NB4 (cell line): Measurements from ENCODE around the gene DAPK3.

ENCODE experiments used
- DNase-seq: peaks from one replicate; pipeline ENCODE4 v3.0.0; 2010; ENCODE audit warnings: low read depth
- H3K4me3 ChIP-seq: one replicate; pipeline ENCODE4 v1.5.1; 2011; ENCODE audit warnings: mild to moderate bottlenecking, low read depth, low read length, moderate library complexity
- MYC ChIP-seq: IDR thresholded peaks from 2 replicates; pipeline ENCODE4 v1.6.1; 2011; ENCODE audit warnings: low read depth, low read length
- POLR2A ChIP-seq: IDR thresholded peaks from 2 replicates; pipeline ENCODE4 v1.6.1; 2011; ENCODE audit warnings: mild to moderate bottlenecking; ENCODE audit not compliant: insufficient read length; ENCODE audit errors: extremely low read depth
- TF ChIP-seq, protein P1 (sequence below): IDR thresholded peaks from 2 replicates; pipeline ENCODE4 v1.6.1; 2011; ENCODE audit warnings: low read depth, low read length
- TF ChIP-seq, protein P2 (sequence below): IDR thresholded peaks from one replicate; pipeline ENCODE4 v1.5.1; 2012; ENCODE audit warnings: low read depth, low read length

Gene DAPK3

DNA sequence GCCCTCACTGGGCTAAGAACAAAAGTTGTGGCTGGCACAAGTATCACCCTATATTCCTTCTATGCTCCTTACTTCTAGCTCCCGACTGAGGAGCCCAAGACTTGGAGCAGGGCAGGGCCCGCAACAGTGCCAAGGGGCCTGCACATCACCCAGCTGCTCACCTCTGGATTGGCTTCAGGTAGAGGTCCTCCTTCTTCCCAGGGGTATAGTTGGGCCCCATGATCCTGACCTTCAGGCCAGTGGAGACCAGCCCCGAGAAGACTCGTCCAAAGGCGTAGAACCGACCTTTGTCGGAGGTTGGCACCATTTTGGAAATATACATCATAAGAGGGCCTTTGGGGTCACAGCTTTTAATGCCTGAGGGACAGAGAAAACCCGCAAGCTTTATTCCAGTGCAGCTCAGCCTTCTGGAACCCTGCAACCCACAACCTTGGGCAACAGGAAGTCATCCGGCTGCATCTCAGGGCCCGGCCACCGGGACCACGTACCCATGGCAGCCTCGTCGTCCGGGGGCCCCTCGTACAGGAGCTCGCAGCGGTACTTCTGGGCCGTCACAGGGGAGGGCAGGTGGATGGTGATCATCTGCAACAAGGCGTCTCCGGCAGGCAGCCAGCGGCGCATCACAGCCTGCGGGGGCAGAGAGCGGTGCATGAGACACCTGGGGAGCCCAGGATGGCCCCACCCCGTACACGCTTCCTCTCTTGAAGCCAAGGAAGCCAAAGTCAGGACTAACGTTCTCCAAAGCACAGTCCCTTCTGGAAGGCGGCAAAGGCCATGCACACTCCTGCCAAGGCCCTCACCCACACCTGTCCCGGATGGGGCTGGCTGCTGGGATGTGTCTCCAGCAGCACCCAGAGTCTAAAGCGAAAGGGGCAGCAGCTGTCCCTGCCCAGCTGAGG is 9.7 kb upstream of the DAPK3 start:
- H3K4me3 ChIP-seq, result no peak overlapping the region
- TF ChIP-seq, protein P1, sequence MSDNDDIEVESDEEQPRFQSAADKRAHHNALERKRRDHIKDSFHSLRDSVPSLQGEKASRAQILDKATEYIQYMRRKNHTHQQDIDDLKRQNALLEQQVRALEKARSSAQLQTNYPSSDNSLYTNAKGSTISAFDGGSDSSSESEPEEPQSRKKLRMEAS, result no peak
- TF ChIP-seq, protein P2, sequence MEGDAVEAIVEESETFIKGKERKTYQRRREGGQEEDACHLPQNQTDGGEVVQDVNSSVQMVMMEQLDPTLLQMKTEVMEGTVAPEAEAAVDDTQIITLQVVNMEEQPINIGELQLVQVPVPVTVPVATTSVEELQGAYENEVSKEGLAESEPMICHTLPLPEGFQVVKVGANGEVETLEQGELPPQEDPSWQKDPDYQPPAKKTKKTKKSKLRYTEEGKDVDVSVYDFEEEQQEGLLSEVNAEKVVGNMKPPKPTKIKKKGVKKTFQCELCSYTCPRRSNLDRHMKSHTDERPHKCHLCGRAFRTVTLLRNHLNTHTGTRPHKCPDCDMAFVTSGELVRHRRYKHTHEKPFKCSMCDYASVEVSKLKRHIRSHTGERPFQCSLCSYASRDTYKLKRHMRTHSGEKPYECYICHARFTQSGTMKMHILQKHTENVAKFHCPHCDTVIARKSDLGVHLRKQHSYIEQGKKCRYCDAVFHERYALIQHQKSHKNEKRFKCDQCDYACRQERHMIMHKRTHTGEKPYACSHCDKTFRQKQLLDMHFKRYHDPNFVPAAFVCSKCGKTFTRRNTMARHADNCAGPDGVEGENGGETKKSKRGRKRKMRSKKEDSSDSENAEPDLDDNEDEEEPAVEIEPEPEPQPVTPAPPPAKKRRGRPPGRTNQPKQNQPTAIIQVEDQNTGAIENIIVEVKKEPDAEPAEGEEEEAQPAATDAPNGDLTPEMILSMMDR, result no peak
- TF ChIP-seq MYC (no peak), POLR2A (no peak)
- no peak for DNase-seq

GRCh38 chr19:3979674-3980352 is 8.9 kb upstream of the DAPK3 start:
- peak; percentile 5 for DNase-seq
- TF ChIP-seq POLR2A, result peak; percentile 22
- TF ChIP-seq, protein P1, result no peak
- H3K4me3 ChIP-seq, result no peak overlapping the region

GRCh38 chr19:3979289-3979673 is 8.4 kb upstream of the DAPK3 start:
- DNase-seq, result no peak
- no peak for TF ChIP-seq MYC
- no peak for TF ChIP-seq POLR2A
- TF ChIP-seq, protein P1, result no peak
- TF ChIP-seq, protein P2, result no peak
- no peak overlapping the region for H3K4me3 ChIP-seq

DNA sequence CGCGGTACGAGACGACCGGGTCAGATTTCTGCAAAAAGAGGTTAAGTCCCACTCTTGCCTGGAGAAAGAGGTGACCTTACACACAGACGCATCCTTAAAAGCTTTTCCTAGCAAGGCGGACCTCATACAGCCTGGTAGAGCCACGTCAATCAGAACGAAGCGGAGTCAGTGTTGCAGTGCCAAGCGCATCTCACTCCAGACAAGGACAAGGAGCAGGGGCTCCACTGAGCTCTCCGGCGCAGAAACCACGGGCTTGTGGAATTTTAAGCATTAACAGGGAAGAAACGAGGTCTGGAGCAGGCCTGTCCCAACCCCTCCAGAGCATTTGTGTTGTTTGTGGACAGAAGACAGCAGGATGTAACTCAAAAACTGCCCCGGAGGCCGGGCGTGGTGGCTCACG is 7.2 kb upstream of the DAPK3 start:
- H3K4me3 ChIP-seq, result no peak overlapping the region
- no peak for DNase-seq
- TF ChIP-seq POLR2A (no peak), MYC (no peak)
- TF ChIP-seq, protein P2, result no peak
- TF ChIP-seq, protein P1, result no peak

- TF ChIP-seq, protein P1, result no peak
- TF ChIP-seq MYC, result no peak
- no peak for TF ChIP-seq POLR2A
- TF ChIP-seq, protein P2, result no peak
- H3K4me3 ChIP-seq, result no peak overlapping the region
- peak; percentile 19 for DNase-seq
Observed at GRCh38 chr19:3977242-3978143, 6.6 kb upstream of the DAPK3 start.
